ENCODE results near the gene KDM4C. TPM values are rescaled to one million over a fixed set of nuclear protein-coding genes. Genes with fewer than 3 reads are reported as not detected.

KDM4C gene
- total and polyA plus RNA-seq, 2 of the 4 experiments (the other 2 are of a cell fraction): 11.8 to 23.8 TPM

DNA sequence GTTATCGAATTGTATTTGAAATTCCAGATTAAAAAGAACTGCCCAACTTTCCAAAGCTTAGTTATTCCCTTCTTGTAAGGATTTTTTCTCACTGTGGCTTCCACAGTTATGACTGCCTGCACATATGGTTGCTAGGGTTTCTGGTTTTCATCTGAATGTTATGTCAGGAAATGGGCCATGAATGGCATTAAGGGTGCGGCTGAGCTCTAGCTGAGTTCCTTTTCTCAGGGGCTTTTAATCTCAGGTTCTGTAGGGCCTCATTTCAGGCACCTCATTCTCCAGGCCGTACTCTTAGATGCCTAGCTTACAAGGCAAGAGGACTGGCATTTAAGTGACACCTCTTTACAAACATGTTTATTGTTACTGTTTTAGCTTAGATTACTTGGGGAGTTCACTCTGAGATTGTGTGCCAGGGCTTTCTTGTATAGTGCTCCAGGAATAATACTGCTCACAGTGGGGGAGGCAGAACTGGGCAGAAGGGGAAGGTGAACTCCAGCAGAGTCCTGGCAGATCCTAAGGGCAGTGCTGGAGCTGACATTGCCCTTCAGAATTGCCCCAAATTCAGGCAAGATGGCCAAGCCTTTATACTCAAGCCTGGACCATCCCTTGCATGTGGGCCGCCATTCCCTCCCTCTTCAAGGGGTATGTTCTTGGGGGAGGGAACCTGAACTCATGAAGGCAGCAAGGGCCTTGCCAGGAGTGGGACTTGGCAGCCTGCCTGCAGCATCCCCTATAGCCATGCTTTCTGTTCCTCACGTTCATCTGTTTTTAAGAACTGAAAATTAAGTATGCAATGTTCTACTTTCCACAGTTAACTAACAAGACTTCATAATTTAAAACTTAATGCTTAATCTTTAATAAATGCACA lies 111.5 kb downstream of the KDM4C start:
- Histone ChIP-seq H2AK9ac (replicated peaks; ENCODE audit: low read depth, low read length, poor library complexity) (no peak overlapping the region), H2BK20ac (ENCODE audit: low read depth, low read length) (no peak overlapping the region), H2BK120ac (ENCODE audit: low read depth, low read length) (no peak overlapping the region), H3K79me1 (ENCODE audit: low read depth in 1 of 2, low read length in 2 of 2) (peaks cover 0 to 2% of the 10 kb centered on the region in 2 experiments; a peak in 1 of 4 replicates), H3K4me2 (ENCODE audit: low read depth, low read length) (no peak overlapping the region), H2BK15ac (ENCODE audit: low read depth, low read length) (no peak overlapping the region), H3K9me3 (ENCODE audit: control insufficient read depth, insufficient read depth, low read length) (no peaks in the 10 kb centered on the region), H3K27me3 (ENCODE audit: control insufficient read depth, insufficient read depth, low read length) (no peaks in the 10 kb centered on the region), H3K4ac (ENCODE audit: low read depth, low read length) (no peak overlapping the region), H3K36me3 (ENCODE audit: control insufficient read depth, insufficient read depth, low read length) (no peaks in the 10 kb centered on the region), H4K5ac (ENCODE audit: low read depth, low read length) (no peak overlapping the region), H2AK5ac (ENCODE audit: low read depth, low read length) (no peak overlapping the region), H3K9me1 (ENCODE audit: insufficient read depth, low read length) (peaks cover 2% of the 10 kb centered on the region; the same call in 1 of the 2 replicates), H3K9ac (ENCODE audit: low read depth, low read length) (no peak overlapping the region), H3K23ac (ENCODE audit: low read depth, low read length) (no peak overlapping the region), H3K14ac (replicated peaks; ENCODE audit: low read depth, low read length) (no peak overlapping the region), H2BK5ac (ENCODE audit: low read depth, low read length, poor library complexity, severe bottlenecking) (no peak overlapping the region), H3K18ac (ENCODE audit: low read depth, low read length) (no peak overlapping the region), H4K8ac (ENCODE audit: low read depth in 2 of 2, low read length in 2 of 2) (no peak overlapping the region), H2AFZ (replicated peaks; ENCODE audit: low read length, poor library complexity) (no peak overlapping the region), H3K27ac (ENCODE audit: insufficient read depth, low read length) (no peak overlapping the region), H4K20me1 (ENCODE audit: insufficient read depth, low read length) (no peaks in the 10 kb centered on the region), H3K4me3 (ENCODE audit: insufficient read depth, low read depth, low read length) (no peak overlapping the region), H4K91ac (ENCODE audit: insufficient read depth, low read depth, low read length) (no peak overlapping the region), H3K56ac (ENCODE audit: extremely low read depth, insufficient read depth, low read length) (no peak overlapping the region), H3K4me1 (ENCODE audit: control insufficient read depth, insufficient read depth, low read length) (peaks cover 6% of the 10 kb centered on the region)
- WGBS, 2 experiments (ENCODE audit: extremely low coverage in 2 of 2, insufficient read length in 1 of 2): no CpG with 5 or more reads among the region's 5 CpGs
- in situ Hi-C loops (cut with MboI; ENCODE audit: low sequenced_read_pairs) (no loop called here), dilution Hi-C loops (cut with HindIII; ENCODE audit: low sequenced_read_pairs, unreplicated experiment) (no loop called here), intact Hi-C loops (cut with micrococcal nuclease) (no loop called here)
- TF ChIP-seq FOS (IDR thresholded peaks at IDR 0.05; ENCODE audit: low read depth, low read length) (no peak), RFX5 (IDR thresholded peaks at IDR 0.05; ENCODE audit: low read depth, low read length) (no peak), SMC3 (IDR thresholded peaks at IDR 0.05; ENCODE audit: low read depth, low read length) (no peak), POLR2A (IDR thresholded peaks at IDR 0.05; ENCODE audit: low read depth, low read length) (no peak), RCOR1 (IDR thresholded peaks at IDR 0.05; ENCODE audit: insufficient replicate concordance, low read length) (no peak), BHLHE40 (IDR thresholded peaks at IDR 0.05; ENCODE audit: low read depth, low read length) (no peak), CEBPB (IDR thresholded peaks at IDR 0.05; ENCODE audit: low read depth, low read length) (no peak), NFE2L2 (IDR thresholded peaks at IDR 0.05; ENCODE audit: low read depth, low read length) (no peak), RAD21 (IDR thresholded peaks at IDR 0.05; ENCODE audit: low read length) (no peak), MAFK (IDR thresholded peaks at IDR 0.05; ENCODE audit: low read depth, low read length) (no peak), MAZ (IDR thresholded peaks at IDR 0.05; ENCODE audit: borderline replicate concordance, low read depth, low read length) (no peak)
- TF ChIP-seq, protein P1, sequence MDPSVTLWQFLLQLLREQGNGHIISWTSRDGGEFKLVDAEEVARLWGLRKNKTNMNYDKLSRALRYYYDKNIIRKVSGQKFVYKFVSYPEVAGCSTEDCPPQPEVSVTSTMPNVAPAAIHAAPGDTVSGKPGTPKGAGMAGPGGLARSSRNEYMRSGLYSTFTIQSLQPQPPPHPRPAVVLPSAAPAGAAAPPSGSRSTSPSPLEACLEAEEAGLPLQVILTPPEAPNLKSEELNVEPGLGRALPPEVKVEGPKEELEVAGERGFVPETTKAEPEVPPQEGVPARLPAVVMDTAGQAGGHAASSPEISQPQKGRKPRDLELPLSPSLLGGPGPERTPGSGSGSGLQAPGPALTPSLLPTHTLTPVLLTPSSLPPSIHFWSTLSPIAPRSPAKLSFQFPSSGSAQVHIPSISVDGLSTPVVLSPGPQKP (IDR thresholded peaks at IDR 0.05; ENCODE audit: borderline replicate concordance, low read depth, low read length): no peak
- TF ChIP-seq, protein P2, sequence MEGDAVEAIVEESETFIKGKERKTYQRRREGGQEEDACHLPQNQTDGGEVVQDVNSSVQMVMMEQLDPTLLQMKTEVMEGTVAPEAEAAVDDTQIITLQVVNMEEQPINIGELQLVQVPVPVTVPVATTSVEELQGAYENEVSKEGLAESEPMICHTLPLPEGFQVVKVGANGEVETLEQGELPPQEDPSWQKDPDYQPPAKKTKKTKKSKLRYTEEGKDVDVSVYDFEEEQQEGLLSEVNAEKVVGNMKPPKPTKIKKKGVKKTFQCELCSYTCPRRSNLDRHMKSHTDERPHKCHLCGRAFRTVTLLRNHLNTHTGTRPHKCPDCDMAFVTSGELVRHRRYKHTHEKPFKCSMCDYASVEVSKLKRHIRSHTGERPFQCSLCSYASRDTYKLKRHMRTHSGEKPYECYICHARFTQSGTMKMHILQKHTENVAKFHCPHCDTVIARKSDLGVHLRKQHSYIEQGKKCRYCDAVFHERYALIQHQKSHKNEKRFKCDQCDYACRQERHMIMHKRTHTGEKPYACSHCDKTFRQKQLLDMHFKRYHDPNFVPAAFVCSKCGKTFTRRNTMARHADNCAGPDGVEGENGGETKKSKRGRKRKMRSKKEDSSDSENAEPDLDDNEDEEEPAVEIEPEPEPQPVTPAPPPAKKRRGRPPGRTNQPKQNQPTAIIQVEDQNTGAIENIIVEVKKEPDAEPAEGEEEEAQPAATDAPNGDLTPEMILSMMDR (conservative IDR thresholded peaks at IDR 0.05; ENCODE audit: low read depth, low read length): no peak
- CTCF ChIA-PET: no interaction called here
- BruUV-seq (replicated peaks): no TSS peak
- ATAC-seq (ENCODE audit: low read depth) (no peak), DNase-seq (no peak)
- POLR2A ChIA-PET (ENCODE audit: unreplicated experiment): no interaction called here
